AG09309 (cell line): Measurements from ENCODE around the gene RASL11B.
A peak's percentile ranks its signal among the peaks of the same experiment; 100 is the strongest.
"Not testable (repeated sequence)": the region's sequence is repeated elsewhere in the genome, so short reads cannot be mapped to it uniquely, and the experiment has no call there.

Source experiments
- DNase-seq: peaks from one replicate; pipeline ENCODE4 v3.0.0-alpha.2; 2010; ENCODE audit warnings: low read depth
- H3K4me3 ChIP-seq: 2 replicates; pipeline ENCODE4 v1.5.1; 2011; ENCODE audit warnings: mild to moderate bottlenecking, low read depth, low read length, moderate library complexity; ENCODE audit not compliant: control insufficient read depth
- CTCF ChIP-seq: IDR thresholded peaks from 2 replicates; pipeline ENCODE4 v1.5.1; 2011; ENCODE audit warnings: mild to moderate bottlenecking, low read depth, low read length, inconsistent platforms; ENCODE audit not compliant: insufficient read depth, control insufficient read depth; ENCODE audit errors: missing control alignments

Gene RASL11B

DNA sequence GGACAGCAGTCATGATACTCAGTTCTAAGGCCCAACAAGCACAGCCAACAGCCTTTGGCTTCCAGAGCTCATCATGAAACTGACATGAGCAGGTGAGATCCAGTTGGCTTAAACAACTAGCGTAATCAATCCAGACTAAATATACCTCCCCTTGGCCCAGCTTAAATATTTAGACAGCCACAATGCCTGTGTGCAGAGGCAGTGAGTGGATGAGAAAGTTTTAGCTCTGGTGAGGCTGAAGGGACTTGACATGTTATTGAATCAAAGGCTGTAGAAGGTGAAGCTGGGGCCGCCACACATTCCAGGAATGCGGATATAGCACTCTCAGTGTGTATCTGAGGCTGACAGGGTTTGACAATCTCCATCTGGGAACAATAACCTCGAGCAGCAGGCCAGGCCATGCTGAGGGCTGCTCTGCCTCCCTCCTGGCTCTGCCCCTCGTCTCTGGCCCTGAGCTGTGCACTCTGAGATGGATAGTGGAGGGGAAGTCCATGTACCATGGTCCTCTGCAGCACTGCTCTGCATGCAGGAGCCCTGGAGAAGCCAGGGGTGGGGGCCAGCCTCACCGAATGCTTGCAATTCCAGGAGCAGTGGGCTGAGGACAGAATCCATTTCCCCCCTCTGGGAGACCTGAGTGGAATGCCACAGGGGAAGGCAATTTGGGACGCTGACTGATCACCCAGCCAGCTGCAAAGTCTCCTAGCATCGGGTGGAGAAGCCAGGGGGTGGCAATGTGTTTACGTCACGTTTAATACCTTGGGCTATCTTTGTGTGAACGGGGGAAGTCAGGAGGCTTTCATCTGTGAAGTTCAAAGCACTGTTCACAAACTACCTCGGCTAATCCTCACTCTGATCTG, 37.3 kb upstream of the RASL11B start:
- TF ChIP-seq CTCF = no peak
- no peak for DNase-seq
- no peak overlapping the region for H3K4me3 ChIP-seq

- no peak overlapping the region for H3K4me3 ChIP-seq
- DNase-seq = no peak
- TF ChIP-seq CTCF = no peak
These were observed 36.5 kb upstream of the RASL11B start for GRCh38 chr4:52825460-52826090.

DNA sequence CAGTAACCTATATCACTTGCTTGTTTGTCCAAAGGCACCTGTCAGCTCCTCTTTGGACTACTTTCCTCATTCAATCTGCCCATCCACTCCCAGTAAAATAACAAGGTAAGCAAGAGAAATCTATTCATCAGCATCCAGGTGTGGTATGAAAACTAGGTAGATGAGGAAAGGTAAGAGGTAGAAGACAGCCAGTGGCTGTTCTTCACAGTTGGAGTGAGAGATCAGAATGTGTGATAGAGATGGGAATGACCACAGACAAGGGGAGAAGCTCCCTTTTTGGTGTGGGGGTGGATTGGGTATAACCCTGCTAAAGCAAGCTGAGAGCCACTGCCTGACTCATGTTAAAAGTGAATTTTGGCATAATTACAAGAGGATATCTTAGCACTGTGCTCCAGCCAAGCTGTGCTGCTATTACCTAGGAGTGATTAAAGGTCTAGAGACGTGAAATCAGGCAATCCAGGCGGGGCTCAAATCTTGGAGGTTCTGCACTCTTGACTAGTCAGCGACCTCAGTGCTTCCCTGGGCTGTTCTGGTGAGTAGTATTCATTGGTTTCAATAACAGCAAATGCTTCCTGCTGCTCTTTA, 28.1 kb upstream of the RASL11B start:
- TF ChIP-seq CTCF = no peak
- H3K4me3 ChIP-seq = no peak overlapping the region
- DNase-seq = no peak

- DNase-seq, H3K4me3 ChIP-seq: not testable (repeated sequence)
These were observed 27.3 kb upstream of the RASL11B start for GRCh38 chr4:52834641-52835456.

DNA sequence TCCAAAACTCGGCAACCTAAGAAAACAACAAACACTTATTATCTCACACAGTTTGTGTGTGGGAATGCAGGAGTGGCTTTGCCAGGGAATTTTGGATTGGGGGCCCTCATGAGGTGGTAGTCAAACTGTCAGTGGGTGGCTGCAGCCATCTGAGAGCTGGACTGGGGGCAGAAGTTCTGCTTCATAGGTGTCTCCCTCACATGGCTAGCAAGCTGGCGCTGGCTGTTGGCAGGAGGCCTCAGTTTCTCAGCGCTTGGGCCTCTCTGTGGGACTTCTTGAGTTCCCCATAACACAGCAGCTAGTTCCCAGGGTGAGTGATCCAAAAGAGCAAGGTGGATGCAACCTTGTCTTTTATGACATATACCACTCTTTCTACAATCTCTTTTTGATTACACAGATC, 26.0 kb upstream of the RASL11B start:
- H3K4me3 ChIP-seq = no peak overlapping the region
- no peak for DNase-seq
- no peak for TF ChIP-seq CTCF

DNA sequence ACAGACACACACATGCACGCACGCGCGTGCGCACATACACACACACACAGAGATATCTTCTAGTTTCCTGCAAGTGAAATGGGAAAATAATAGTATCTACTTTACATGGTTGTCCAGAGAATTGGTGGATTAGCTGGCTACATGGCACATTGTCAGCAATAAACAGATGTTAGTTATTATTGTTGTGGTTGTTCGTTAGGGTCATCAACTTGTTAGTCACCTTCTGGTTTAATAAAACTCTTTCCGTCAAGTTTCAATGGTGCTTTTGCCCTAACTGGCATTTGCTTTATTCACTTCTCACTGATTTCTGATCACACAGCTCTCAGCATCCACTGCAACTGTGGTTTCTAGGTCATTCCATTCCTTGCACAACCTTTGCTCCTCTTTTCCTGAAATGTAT, 25.4 kb upstream of the RASL11B start:
- no peak for TF ChIP-seq CTCF
- no peak overlapping the region for H3K4me3 ChIP-seq
- peak; percentile 40 for DNase-seq
